HG02970 (cell line): Measurements from ENCODE around the gene CCDC28A.
"Not testable (repeated sequence)": the region's sequence is repeated elsewhere in the genome, so short reads cannot be mapped to it uniquely, and the experiment has no call there.

Source experiments
- ATAC-seq: cut with Tn5 transposase; IDR thresholded peaks from one replicate; pipeline ENCODE4 v1.9.1; 2021; ENCODE audit warnings: mild to moderate bottlenecking, moderate library complexity, moderate number of reproducible peaks; ENCODE audit not compliant: unreplicated experiment, low FRiP score

CCDC28A gene

GRCh38 chr6:138773177-138774091 lies at the start of gene CCDC28A:
Gene CCDC28A (plus strand): TSS chr6:138773769. CDS start chr6:138776121, 2,352 bp downstream.
- ATAC-seq = peak; percentile 94

- ATAC-seq = no peak
Observed at GRCh38 chr6:138724015-138724414, 49.6 kb upstream of the CCDC28A start.

- ATAC-seq = no peak
Observed at GRCh38 chr6:138726066-138726756, 47.4 kb upstream of the CCDC28A start.

GRCh38 chr6:138726757-138727097 lies 46.8 kb upstream of the CCDC28A start:
- no peak for ATAC-seq

- ATAC-seq = no peak
Observed at GRCh38 chr6:138727182-138727581, 46.4 kb upstream of the CCDC28A start.

GRCh38 chr6:138728662-138729061 lies 44.9 kb upstream of the CCDC28A start:
- ATAC-seq = no peak

- not testable (repeated sequence) for ATAC-seq
Observed at GRCh38 chr6:138730037-138730436, 43.5 kb upstream of the CCDC28A start.

GRCh38 chr6:138734585-138734984 lies 39.0 kb upstream of the CCDC28A start:
- ATAC-seq = no peak

GRCh38 chr6:138736640-138737039 lies 36.9 kb upstream of the CCDC28A start:
- ATAC-seq = no peak

- ATAC-seq = no peak
Observed at GRCh38 chr6:138752017-138752416, 21.6 kb upstream of the CCDC28A start.

- ATAC-seq = no peak
Observed at GRCh38 chr6:138757136-138757535, 16.4 kb upstream of the CCDC28A start.

- no peak for ATAC-seq
Observed at GRCh38 chr6:138765896-138766655, 7.5 kb upstream of the CCDC28A start.

GRCh38 chr6:138769102-138769676 lies 4.4 kb upstream of the CCDC28A start:
- no peak for ATAC-seq

GRCh38 chr6:138772596-138773176 lies 883 bp upstream of the CCDC28A start:
- no peak for ATAC-seq

GRCh38 chr6:138774370-138774769 lies 801 bp downstream of the CCDC28A start:
- ATAC-seq = no peak

- ATAC-seq = no peak
Observed at GRCh38 chr6:138776659-138777058, 3.1 kb downstream of the CCDC28A start.

GRCh38 chr6:138778331-138778730 lies 4.8 kb downstream of the CCDC28A start:
- no peak for ATAC-seq

GRCh38 chr6:138782243-138782642 lies 8.7 kb downstream of the CCDC28A start:
- no peak for ATAC-seq

GRCh38 chr6:138785079-138785478 lies 11.5 kb downstream of the CCDC28A start:
- no peak for ATAC-seq

GRCh38 chr6:138785980-138786379 lies 12.4 kb downstream of the CCDC28A start:
- ATAC-seq = no peak
